Right lobe of liver (tissue), 6 donors: ENCODE measurements around the gene NEDD4L. TPM values are rescaled to one million over a fixed set of nuclear protein-coding genes. Genes with fewer than 3 reads are reported as not detected.
A peak's percentile ranks its signal among the peaks of the same experiment; 100 is the strongest.

Source experiments
- ATAC-seq, 4 donors: fragments of 200-7000 bp; cut with Tn5 transposase; one replicate each; pipeline ENCODE4 v1.9.1; 2020; ENCODE audit warnings: mild to moderate bottlenecking in 4 of 4, moderate library complexity in 4 of 4
- DNase-seq, 3 donors: peaks; one replicate each; pipeline ENCODE4 v3.0.0-alpha.2; 2020
- H3K27ac ChIP-seq, 3 donors: fragments of 200-600 bp; one replicate each; pipeline ENCODE4 v1.8.0; 2022
- H3K27me3 ChIP-seq, 2 donors: fragments of 200-600 bp; one replicate each; pipeline ENCODE4 v1.8.0; 2022
- H3K36me3 ChIP-seq, 4 donors: fragments of 200-600 bp; sonication (generic) in 1 of 4; one replicate each; pipeline versions ENCODE4 v1.5.1 to v1.8.0; 2017 to 2022; ENCODE audit warnings: control low read depth in 1 of 4
- H3K4me1 ChIP-seq, 4 donors: fragments of 200-600 bp; sonication (generic) in 1 of 4; one replicate each; pipeline versions ENCODE4 v1.5.1 to v1.8.0; 2017 to 2022; ENCODE audit warnings: control low read depth in 1 of 4
- H3K4me3 ChIP-seq, 3 donors: fragments of 200-600 bp; one replicate each; pipeline ENCODE4 v1.8.0; 2022
- H3K9me3 ChIP-seq, 4 donors: fragments of 200-600 bp; sonication (generic) in 1 of 4; one replicate each; pipeline versions ENCODE4 v1.5.1 to v1.8.0; 2017 to 2022; ENCODE audit warnings: control low read depth in 1 of 4
- POLR2A ChIP-seq: fragments of 450-650 bp; IDR thresholded peaks from one replicate; pipeline ENCODE4 v1.6.1; 2017; ENCODE audit warnings: antibody characterized with exemption, mild to moderate bottlenecking
- WGBS: methylation state at CpG from one replicate; pipeline ENCODE4 v1.1.6; 2018; ENCODE audit warnings: low coverage, low lambda C conversion rate; ENCODE audit not compliant: insufficient coverage; ENCODE audit errors: missing lambda C conversion rate; 5-methylcytosine and 5-hydroxymethylcytosine counted together
- intact Hi-C, 2 donors: fragments of 100-400 bp; cut with DNase I; formaldehyde crosslinking; loops; one replicate each; pipeline versions ENCODE4 v1.11.2 to v1.14.1; 2022
- total RNA-seq, 6 experiments: library from RNA; depleted of rRNA in 2 of 6; stranded (reverse); fragments of >200 nt in 2 of 6; fragmentation: NEBNext Ultra II Directional in 3 of 6; extraction: Animal tissue kit (Norgen Biotek cat#: 25700) in 3 of 6; gene quantifications; one replicate each; pipeline versions ENCODE4 v1.1.0 to v1.2.4, GENCODE V29; 2016 to 2023
- TF ChIP-seq, protein P1 (sequence below), 4 donors: fragments of 200-600 bp in 3 of 4; fragments of 450-650 bp in 1 of 4; IDR thresholded peaks; one replicate each; pipeline versions ENCODE4 v1.5.1 to v1.8.0; 2016 to 2022; ENCODE audit warnings: antibody characterized with exemption in 4 of 4, mild to moderate bottlenecking in 2 of 4
- donor health status: DM: no; HTN: yes; CAD: no.
- donor health status: DM: no; HTN: no; CAD: no.
- donor health status: DM: no; HTN: no; CAD: no.
- donor health status: DM: no; HTN: yes; CAD: no.
- donor health status: DM: no; HTN: yes; CAD: no.

Gene NEDD4L
- total RNA-seq, 6 experiments from 2014 or later = 21.5 to 41.0 (median 33.2) TPM

DNA sequence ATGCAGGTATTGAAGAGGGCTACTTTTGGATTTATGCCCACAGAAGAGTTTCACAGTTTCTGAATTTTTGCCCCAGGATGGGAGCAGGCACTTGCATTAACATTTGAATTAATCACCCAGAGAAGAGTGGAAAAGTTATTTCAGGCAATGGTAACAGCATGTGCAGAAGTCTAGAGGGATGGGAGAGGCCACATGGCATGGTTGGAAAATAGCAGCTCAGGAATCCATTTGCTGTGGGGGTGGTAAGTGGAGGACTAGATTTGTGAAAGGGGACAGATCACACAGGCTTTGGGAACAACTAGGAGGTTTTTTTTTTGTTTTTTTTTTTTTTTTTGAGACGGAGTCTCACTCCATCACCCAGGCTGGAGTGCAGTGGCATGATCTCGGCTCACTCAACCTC lies 65.2 kb downstream of the NEDD4L start:
- ATAC-seq (no peak), DNase-seq (no peak)
- Histone ChIP-seq H3K9me3 (no peaks in the 10 kb centered on the region), H3K27me3 (no peaks in the 10 kb centered on the region), H3K4me3 (no peak overlapping the region), H3K36me3 (no peaks in the 10 kb centered on the region), H3K4me1 (no peaks in the 10 kb centered on the region), H3K27ac (no peak overlapping the region)
- intact Hi-C loops = no loop called here
- no peak for TF ChIP-seq POLR2A
- TF ChIP-seq, protein P1, sequence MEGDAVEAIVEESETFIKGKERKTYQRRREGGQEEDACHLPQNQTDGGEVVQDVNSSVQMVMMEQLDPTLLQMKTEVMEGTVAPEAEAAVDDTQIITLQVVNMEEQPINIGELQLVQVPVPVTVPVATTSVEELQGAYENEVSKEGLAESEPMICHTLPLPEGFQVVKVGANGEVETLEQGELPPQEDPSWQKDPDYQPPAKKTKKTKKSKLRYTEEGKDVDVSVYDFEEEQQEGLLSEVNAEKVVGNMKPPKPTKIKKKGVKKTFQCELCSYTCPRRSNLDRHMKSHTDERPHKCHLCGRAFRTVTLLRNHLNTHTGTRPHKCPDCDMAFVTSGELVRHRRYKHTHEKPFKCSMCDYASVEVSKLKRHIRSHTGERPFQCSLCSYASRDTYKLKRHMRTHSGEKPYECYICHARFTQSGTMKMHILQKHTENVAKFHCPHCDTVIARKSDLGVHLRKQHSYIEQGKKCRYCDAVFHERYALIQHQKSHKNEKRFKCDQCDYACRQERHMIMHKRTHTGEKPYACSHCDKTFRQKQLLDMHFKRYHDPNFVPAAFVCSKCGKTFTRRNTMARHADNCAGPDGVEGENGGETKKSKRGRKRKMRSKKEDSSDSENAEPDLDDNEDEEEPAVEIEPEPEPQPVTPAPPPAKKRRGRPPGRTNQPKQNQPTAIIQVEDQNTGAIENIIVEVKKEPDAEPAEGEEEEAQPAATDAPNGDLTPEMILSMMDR (IDR thresholded peaks at IDR 0.05) = no peak
- WGBS = no CpG with 5 or more reads among the region's 2 CpGs

DNA sequence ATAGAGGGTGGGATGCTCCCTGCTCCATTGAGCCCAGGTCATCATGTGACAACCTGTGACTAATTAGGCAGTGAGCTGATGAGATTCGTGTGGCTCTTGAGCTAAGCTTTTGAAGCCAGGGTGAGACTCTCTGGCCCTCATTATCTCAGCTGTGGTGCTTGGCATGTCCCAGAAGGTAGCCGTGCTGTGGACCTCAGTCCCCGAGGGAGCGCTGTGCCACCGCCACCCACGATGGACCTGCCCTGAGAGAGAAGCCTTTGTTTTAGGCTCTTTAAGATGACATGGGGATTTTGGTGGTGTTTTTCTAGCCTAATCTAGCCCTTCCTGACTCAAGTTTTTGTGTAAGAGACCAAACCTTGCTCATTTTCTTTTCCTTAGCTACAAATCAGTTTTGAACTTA lies 66.4 kb downstream of the NEDD4L start:
- no peak for TF ChIP-seq POLR2A
- TF ChIP-seq, protein P1 (IDR thresholded peaks at IDR 0.05) = no peak
- Histone ChIP-seq H3K9me3 (no peaks in the 10 kb centered on the region), H3K27me3 (no peaks in the 10 kb centered on the region), H3K4me3 (no peak overlapping the region), H3K27ac (no peak overlapping the region), H3K36me3 (no peaks in the 10 kb centered on the region), H3K4me1 (no peaks in the 10 kb centered on the region)
- no CpG with 5 or more reads among the region's 6 CpGs for WGBS
- ATAC-seq (no peak), DNase-seq (no peak)
- intact Hi-C loops = no loop called here

DNA sequence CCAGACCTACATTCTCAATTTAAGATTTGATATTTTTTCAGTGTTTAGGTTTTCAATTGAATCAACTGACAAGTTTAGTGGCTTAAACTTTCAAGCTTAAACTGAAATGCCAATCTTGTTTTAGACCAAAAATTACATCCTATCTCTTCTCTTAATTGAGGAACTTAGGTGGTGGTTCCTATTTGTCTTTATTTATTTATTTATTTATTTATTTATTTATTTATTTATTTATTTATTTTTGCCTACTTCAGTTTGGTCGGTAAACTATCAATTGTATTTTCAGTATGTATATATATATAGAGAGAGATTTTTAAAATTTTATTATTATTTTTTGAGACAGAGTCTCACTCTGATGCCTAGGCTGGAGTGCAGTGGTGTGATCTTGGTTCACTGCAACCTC lies 68.1 kb downstream of the NEDD4L start:
- Histone ChIP-seq H3K36me3 (no peaks in the 10 kb centered on the region), H3K4me3 (no peak overlapping the region), H3K27ac (no peak overlapping the region), H3K9me3 (no peaks in the 10 kb centered on the region), H3K4me1 (peaks cover 0 to under 1% (median 0%) of the 10 kb centered on the region in 4 donors), H3K27me3 (no peaks in the 10 kb centered on the region)
- DNase-seq = no peak
- TF ChIP-seq, protein P1 (IDR thresholded peaks at IDR 0.05) = no peak
- TF ChIP-seq POLR2A = no peak
- WGBS = 93% methylated on average over 1 of the region's 1 CpG
- ATAC-seq = no peak
- intact Hi-C loops = no loop called here

DNA sequence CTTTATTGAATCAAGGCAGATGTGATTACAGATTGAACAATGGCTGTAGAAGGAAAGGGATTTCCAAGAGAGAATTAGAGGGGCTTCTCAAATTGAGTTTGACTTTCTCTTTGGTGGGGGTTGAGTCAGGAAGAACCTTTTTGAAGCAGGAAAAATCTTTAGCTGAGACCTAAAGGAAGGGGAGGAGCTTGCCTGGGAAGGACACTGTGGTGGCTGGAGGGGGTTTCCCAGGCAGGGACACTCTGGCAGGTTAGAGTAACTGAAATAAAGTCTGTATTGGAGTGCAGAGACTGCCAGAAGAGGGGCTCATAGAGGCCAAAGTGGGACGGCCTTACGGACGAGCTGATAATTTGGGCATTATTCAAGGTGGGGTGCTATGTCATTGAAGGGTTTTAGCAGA lies 69.3 kb downstream of the NEDD4L start:
- Histone ChIP-seq H3K4me1 (peaks cover 0 to 11% (median 4%) of the 10 kb centered on the region in 4 donors), H3K27me3 (no peaks in the 10 kb centered on the region), H3K4me3 (no peak overlapping the region), H3K27ac (no peak overlapping the region), H3K9me3 (no peaks in the 10 kb centered on the region), H3K36me3 (no peaks in the 10 kb centered on the region)
- no peak for DNase-seq
- intact Hi-C loops = no loop called here
- peak in 1 of 4 donors; percentile 12 for ATAC-seq
- 78% methylated on average over 3 of the region's 3 CpGs for WGBS
- TF ChIP-seq, protein P1 (IDR thresholded peaks at IDR 0.05) = no peak
- no peak for TF ChIP-seq POLR2A

DNA sequence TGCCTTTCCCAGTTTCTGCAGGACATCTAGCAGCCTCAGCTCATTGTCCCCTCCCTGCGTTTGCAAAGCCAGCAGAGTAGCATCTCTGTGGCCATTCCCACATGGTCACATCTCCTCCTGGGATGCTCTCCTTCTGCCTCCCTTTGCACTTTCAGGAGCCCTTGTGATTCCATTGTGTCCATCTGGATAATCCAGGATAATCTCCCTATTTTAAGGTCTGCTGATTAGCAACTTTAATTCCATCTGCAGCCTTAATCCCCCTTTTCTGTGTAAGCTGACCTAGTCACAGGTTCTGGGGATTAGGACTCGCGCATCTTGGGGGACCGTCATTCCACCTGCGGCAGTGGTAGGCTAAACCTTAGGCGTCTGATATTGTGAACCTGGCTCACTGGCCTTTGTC lies 70.7 kb downstream of the NEDD4L start:
- 100% methylated on average over 1 of the region's 6 CpGs for WGBS
- H3K36me3 ChIP-seq = no peaks in the 10 kb centered on the region
- no peak overlapping the region for H3K27ac ChIP-seq
- DNase-seq = no peak
- H3K4me3 ChIP-seq = no peak overlapping the region
- H3K9me3 ChIP-seq = no peaks in the 10 kb centered on the region
- H3K27me3 ChIP-seq = no peaks in the 10 kb centered on the region
- ATAC-seq = no peak
- intact Hi-C loops = no loop called here
- TF ChIP-seq, protein P1 (IDR thresholded peaks at IDR 0.05) = no peak
- peaks cover 0 to 14% (median 6%) of the 10 kb centered on the region in 4 donors for H3K4me1 ChIP-seq
